Activated gamma-delta T cell (primary cell): ENCODE results near the gene CALCOCO1.

Experiments
- DNase-seq: peaks from one replicate; lab custom pipeline; 2025; lab: John Stamatoyannopoulos, UW

The CALCOCO1 gene

DNA sequence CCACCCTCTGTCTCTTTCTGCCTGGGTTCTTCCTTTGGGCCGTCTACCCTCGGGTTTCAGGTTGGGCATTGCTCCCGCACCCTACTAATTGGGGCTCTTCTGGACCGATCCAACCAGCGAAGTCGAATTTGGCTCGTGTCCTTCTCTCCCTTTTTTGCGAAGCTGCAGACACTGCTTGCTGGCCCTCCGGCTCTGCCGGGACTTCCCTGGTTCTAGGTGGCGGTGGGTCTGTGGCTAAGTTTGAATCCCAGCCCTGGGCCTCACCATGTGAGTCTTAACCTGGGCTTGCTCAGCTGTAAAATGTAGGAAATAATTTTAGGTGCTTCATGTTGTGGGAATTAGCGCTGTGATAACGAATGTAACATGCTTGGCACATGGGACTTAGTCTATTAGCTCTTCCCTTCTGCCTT is 24.9 kb upstream of the CALCOCO1 start:
- no peak for DNase-seq

GRCh38 chr12:53751336-53752191 is 24.3 kb upstream of the CALCOCO1 start, which contains the start of gene CISTR:
Gene CISTR (minus strand): TSS chr12:53751979.
- peak; percentile 24 for DNase-seq

- no peak for DNase-seq
Measured at GRCh38 chr12:53750812-53751335, 23.6 kb upstream of the CALCOCO1 start.

- DNase-seq: no peak
Measured at GRCh38 chr12:53749986-53750811, 22.9 kb upstream of the CALCOCO1 start.

GRCh38 chr12:53748072-53748840 is 21.0 kb upstream of the CALCOCO1 start:
- DNase-seq: no peak

DNA sequence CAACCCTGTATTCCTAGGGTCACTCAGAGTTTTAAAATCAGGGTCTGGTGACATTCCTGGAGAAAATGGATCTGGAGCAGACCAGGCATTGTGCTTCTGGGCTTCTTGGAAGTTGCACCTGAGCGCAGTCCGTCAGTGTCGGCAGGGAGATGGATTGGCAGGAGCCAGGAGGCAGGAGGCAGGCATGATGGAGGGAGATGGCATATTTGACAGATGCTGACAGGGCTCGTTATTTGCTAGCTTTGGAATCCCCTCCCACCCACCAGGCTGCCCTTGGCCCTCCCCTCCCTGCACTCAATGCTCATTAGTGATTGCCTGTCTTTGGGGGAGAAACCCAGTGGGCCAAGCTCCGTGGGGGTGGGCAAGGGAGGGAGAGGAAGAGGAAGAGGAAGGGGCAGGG is 19.8 kb upstream of the CALCOCO1 start:
- DNase-seq: no peak

- DNase-seq: peak; percentile 55
Measured at GRCh38 chr12:53746592-53747092, 19.4 kb upstream of the CALCOCO1 start.

GRCh38 chr12:53744751-53745150 is 17.5 kb upstream of the CALCOCO1 start:
- DNase-seq: no peak

GRCh38 chr12:53744130-53744441 is 16.8 kb upstream of the CALCOCO1 start:
- no peak for DNase-seq

DNA sequence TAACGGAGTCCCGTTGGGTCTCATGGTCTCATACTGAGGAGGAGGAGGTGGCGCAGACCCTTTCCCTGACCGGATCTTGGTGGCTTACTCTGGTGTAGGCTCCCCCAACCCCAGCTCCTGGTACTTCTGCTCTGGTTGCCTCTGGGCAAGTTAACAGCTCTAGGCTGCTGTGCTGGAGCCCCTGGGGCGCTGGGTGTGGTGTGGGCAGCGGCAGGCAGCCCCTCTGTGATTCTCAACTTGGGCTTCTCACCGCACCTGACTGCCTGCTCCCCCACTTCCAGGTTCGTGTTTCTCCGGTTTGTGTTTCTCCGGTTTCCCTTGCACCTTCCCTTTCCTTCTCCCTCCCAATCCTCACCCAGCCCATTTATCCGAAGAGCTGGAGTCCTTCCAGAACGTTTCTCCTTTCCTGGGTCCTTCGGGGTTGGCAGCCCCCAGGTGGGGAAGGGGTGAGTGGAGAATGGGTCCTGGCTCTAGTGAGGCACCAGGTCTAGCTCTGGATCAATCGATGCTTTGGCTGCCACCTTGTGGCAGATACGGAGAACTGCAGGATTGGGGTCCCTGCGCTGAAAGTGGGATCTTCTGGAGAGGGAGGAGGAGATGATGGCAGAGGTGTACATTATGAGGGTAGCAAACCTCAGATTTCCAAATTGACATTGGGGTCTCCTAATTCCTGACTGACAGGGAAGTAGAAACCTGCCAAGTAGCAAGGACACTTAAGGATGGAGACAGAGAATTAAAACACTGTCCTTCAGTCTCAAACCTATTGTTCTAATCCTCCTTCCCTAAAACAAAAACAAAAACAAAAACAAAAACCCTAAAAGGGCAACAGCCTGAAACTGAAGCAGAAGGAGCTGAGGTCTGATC is 16.2 kb upstream of the CALCOCO1 start:
- DNase-seq: no peak

DNA sequence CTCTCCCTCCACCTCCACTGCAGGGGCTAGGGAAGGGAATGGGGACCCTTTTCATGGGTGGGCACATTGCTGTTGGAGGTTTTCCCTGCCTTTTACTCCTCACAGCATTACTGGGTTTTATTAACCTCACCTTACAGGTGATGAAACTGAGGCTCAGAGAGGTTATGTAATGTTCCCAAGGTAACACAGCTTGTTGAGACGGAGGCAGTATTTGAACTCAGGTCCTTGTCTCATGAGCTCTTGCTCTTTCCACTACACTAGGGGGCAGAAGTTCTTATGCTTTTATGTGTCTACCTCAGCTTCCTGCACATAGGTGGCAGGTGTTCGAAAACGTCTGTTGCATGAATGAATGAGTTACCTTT is 12.9 kb upstream of the CALCOCO1 start:
- DNase-seq: no peak

DNA sequence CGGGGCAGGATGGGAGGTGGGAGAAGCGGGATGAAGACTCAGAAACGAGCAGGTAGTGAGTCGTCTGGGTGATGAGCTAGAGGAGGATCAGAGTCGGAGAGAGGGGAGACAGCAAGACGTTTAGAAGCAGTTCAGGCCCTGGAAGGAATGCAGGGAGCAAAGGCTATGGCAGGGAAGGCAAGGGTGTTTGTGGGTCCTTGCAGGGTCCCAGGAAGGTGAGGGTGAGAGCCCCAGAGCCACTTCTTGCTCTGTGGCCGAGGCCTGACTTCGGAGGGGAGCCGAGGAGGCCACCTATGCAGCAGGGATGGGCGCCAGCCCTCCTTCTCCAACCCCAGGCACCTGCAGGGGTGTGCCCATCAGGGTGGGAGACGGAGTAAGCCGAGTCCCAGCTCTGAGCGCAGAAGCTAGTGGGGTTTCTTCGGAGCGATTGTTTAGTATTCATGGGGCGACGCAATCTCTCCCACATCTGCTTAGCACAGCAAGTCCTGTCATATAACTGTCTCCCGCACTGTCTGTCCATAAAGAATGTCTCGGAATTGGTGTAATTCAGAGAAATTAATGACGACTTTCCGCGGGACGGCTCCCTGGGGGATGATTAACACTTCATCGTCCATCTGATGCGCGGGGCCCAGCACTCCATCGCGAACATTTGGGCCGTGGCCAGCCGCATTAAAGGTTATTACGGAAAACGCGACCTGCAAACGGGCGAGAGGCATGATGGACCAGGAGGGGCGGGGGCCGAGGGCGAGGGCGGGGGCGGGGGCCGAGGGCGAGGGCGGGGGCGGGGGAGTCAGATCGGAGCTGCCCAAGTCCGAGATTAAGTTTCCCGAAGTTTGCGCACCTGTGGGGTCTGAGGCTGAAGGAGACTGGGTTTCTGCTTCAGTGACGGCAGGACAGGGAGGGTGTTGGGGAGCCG is 12.2 kb upstream of the CALCOCO1 start:
- no peak for DNase-seq

GRCh38 chr12:53738406-53739213 is 11.4 kb upstream of the CALCOCO1 start:
- no peak for DNase-seq

- no peak for DNase-seq
Measured at GRCh38 chr12:53737951-53738405, 10.7 kb upstream of the CALCOCO1 start.

DNA sequence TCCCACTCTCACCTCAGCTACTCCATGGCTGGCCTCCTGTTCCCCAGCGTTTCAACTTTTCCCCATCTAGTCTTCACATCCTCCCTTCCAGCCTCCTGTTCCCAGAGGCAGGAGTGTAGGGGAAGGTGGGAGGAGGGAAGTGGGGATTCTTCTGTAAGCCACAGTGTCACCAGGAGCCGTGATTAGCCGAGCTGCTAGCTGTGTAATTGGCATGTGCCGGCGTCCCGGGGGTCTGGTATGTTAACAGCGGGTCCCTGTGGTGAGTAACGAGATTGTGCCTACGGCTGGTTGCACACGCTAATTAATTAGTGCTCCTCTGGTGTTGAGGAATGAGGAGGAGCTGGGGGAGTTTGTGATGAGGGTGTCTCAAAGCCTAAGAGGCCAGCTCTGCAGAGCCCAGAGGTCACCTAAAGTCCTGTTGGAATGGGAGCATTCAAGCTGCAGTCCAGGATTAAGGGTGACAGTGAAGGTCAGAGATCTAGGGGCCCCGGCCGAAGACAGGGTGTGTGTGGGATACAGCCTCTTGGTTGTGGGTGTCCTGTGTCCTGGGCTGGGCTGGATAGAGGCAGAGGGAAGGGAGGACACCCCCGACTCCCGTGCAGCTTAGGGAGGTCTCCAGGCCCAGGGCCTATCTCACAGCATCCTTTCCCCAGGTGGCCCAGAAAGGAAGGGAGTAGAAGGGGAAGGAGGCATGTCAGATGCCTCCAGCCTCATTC is 10.0 kb upstream of the CALCOCO1 start:
- DNase-seq: no peak

DNA sequence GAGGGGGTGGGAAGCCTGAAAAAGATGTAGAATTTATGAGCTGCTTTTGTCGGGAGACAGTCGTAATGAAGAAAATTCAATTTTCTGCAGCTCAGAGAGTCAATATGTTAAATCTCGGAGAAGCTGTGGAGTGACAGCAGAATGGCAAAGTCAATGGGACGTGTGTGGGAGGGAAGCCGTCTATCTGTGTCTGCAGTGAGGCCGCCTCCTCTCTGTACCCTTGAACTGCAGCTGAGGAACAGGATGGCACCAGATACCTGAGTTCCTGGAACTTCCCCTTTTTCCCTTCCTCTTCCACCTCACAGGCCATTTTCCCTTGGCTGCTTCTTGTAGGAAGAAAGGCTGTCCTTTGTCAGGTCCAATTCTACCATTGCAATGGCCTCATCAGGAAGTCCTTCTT is 9.3 kb upstream of the CALCOCO1 start:
- DNase-seq: no peak

GRCh38 chr12:53735556-53735955 is 8.3 kb upstream of the CALCOCO1 start:
- no peak for DNase-seq

DNA sequence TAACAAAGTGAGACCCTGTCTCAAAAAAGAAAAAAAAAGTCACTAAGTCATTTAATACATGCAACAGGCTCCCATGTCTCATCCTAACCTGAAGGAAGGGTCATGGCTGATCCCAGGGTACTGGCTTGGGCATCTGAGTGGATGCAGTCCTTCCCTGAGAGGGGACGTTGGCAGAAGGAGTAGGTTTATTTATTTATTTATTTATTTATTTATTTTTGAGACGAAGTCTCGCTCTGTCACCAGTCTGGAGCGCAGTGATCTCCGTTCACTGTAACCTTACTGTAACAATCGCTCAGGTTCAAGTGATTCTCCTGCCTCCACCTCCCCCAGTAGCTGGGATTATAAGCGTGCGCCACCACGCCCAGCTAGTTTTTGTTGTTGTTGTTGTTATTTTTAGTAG is 7.2 kb upstream of the CALCOCO1 start:
- no peak for DNase-seq
